Measurements from ENCODE around the gene PTPRG.

DNA sequence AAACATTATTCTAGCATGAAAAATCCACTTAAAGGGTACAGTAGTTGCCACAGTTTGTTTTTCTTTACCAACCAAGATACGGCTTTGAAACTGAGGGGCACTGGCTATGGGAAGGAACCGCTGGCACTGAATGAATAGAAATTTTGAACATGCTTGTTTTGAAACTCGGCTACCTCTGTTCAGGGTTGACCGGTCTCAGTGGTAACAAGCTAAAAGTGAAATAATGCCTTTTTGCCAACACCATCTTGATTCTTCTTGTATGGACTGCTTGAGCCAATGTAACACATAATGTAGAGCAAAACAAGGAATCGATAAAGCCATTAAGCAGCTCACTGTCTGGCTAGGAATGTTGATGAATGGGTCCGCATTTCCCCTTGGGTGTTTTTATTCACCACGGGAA is 36.5 kb downstream of the PTPRG start:
- TF ChIP-seq, protein P1, sequence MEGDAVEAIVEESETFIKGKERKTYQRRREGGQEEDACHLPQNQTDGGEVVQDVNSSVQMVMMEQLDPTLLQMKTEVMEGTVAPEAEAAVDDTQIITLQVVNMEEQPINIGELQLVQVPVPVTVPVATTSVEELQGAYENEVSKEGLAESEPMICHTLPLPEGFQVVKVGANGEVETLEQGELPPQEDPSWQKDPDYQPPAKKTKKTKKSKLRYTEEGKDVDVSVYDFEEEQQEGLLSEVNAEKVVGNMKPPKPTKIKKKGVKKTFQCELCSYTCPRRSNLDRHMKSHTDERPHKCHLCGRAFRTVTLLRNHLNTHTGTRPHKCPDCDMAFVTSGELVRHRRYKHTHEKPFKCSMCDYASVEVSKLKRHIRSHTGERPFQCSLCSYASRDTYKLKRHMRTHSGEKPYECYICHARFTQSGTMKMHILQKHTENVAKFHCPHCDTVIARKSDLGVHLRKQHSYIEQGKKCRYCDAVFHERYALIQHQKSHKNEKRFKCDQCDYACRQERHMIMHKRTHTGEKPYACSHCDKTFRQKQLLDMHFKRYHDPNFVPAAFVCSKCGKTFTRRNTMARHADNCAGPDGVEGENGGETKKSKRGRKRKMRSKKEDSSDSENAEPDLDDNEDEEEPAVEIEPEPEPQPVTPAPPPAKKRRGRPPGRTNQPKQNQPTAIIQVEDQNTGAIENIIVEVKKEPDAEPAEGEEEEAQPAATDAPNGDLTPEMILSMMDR (IDR thresholded peaks at IDR 0.05): no peak
- no peak for TF ChIP-seq POLR2A (IDR thresholded peaks at IDR 0.05)

Measured in adrenal gland (tissue), 5 donors.